Limb (tissue), 2 donors: Measurements from ENCODE around the gene IGFLR1.
A peak's percentile ranks its signal among the peaks of the same experiment; 100 is the strongest.
"Not testable (repeated sequence)": the region's sequence is repeated elsewhere in the genome, so short reads cannot be mapped to it uniquely, and the experiment has no call there.

Experiments used
- DNase-seq, 2 donors: peaks; one replicate each; pipeline ENCODE4 v3.0.0-alpha.2; 2016; ENCODE audit errors: extremely low spot score in 2 of 2

IGFLR1 gene

GRCh38 chr19:35712567-35713505 lies 29.4 kb downstream of the IGFLR1 start:
- no peak for DNase-seq

GRCh38 chr19:35710784-35711723 lies 31.2 kb downstream of the IGFLR1 start:
- no peak for DNase-seq

- no peak for DNase-seq
Observed at GRCh38 chr19:35708391-35708790, 33.9 kb downstream of the IGFLR1 start.

GRCh38 chr19:35704218-35704617 lies 38.0 kb downstream of the IGFLR1 start, which contains the start of gene ZBTB32:
TSS of gene ZBTB32 (plus strand) at chr19:35704558. CDS start at chr19:35714627, 10,069 bp downstream.
- DNase-seq, result no peak

- no peak for DNase-seq
Observed at GRCh38 chr19:35703343-35703742, 38.9 kb downstream of the IGFLR1 start.

GRCh38 chr19:35702223-35703012 lies 39.8 kb downstream of the IGFLR1 start:
- peak; percentile 91 to 97 for DNase-seq

- no peak for DNase-seq
Observed at GRCh38 chr19:35696835-35697234, 45.4 kb downstream of the IGFLR1 start.

GRCh38 chr19:35695895-35696422 lies 46.3 kb downstream of the IGFLR1 start:
- no peak for DNase-seq

GRCh38 chr19:35693835-35694599 lies 48.2 kb downstream of the IGFLR1 start:
- peak; percentile 81 to 83 for DNase-seq

GRCh38 chr19:35693422-35693821 lies 48.8 kb downstream of the IGFLR1 start:
- no peak for DNase-seq

GRCh38 chr19:35692010-35692409 lies 50.2 kb downstream of the IGFLR1 start:
- DNase-seq, result no peak

- not testable (repeated sequence) for DNase-seq
Observed at GRCh38 chr19:35691106-35691505, 51.1 kb downstream of the IGFLR1 start.

GRCh38 chr19:35689836-35690235 lies 52.4 kb downstream of the IGFLR1 start:
- no peak for DNase-seq
